Fibroblast of skin of right biceps (primary cell): ENCODE results near the gene ZNF236.
"Not testable (repeated sequence)": the region's sequence is repeated elsewhere in the genome, so short reads cannot be mapped to it uniquely, and the experiment has no call there.

Experiments
- DNase-seq: peaks from one replicate; pipeline ENCODE4 v3.0.0-alpha.2; 2013

ZNF236 gene

DNA sequence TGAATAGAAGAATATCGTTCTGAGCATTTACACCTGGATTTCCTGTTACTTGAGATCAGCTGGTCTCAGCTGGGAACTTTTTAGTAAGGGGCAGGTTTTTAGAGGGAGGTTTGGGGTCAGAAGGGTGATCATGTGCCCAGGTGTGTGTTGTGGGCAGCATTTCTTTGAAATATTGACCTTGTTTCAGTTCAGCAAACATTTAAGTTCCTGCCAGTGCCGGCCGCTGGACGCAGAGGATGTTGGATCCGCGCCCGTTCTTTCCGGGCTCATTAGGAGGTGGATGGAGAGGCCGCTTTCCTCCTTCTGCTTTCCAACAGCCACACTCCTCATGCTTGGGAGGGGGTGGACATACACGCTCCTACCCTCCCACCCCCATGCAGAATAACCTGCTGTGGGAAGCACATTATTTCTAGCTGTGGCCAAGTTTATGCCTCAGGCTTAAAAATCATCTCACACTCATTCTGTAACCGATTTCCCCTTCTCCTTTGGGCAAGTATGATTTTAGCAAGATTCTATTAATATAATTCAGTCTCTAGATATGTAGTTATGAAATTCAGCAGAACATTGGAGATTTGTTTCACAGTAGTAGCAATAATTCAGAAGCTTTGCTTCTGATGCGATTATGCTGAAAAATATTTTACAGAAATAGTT is 131.4 kb downstream of the ZNF236 start:
- DNase-seq: no peak

DNA sequence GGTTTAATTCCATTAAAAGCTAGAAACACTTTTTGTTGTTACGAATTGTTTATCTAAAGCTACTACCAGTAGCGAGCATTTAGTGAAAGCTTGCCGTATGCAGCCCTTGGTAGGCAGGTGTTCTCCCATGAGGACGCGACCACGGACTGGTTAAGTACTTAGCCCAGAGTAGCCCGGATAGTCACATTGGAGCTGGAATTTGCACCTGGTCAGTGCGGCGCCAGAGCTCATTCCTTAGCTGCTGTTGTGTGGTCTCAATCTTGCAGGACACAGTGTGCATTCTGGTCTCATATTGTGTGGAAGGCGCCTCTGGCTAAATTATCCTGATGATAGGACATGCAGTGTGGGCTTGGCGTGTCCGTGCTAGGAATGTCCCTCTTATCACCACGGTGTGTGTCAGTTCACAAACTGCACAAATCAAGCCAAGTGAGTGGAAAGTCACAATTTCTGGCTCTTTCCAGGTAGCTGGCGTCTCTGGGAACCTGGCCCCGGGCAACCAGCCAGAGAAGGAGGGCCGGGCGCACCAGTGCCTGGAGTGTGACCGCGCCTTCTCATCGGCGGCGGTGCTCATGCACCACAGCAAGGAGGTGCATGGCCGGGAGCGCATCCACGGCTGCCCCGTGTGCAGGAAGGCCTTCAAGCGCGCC is 133.3 kb downstream of the ZNF236 start:
- DNase-seq: no peak

DNA sequence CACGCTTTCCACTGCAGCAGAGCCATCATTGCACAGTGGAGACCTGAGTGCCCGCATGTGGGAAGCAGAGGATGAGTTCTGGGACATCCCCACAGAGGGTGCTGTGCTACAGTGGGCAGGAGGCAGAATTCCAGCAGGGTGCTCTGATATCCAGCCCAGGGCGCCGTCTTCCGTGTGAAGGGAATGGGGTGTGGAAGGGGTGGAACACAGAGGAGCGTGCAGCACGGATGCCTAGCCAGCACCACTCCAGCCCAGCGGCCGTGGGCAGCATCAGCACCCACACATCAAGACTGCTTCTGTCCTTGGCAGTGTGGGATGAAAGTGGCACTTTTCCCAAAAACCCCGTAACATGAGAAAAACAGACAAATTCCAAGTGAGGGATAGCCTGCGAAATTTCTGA is 134.3 kb downstream of the ZNF236 start:
- no peak for DNase-seq

DNA sequence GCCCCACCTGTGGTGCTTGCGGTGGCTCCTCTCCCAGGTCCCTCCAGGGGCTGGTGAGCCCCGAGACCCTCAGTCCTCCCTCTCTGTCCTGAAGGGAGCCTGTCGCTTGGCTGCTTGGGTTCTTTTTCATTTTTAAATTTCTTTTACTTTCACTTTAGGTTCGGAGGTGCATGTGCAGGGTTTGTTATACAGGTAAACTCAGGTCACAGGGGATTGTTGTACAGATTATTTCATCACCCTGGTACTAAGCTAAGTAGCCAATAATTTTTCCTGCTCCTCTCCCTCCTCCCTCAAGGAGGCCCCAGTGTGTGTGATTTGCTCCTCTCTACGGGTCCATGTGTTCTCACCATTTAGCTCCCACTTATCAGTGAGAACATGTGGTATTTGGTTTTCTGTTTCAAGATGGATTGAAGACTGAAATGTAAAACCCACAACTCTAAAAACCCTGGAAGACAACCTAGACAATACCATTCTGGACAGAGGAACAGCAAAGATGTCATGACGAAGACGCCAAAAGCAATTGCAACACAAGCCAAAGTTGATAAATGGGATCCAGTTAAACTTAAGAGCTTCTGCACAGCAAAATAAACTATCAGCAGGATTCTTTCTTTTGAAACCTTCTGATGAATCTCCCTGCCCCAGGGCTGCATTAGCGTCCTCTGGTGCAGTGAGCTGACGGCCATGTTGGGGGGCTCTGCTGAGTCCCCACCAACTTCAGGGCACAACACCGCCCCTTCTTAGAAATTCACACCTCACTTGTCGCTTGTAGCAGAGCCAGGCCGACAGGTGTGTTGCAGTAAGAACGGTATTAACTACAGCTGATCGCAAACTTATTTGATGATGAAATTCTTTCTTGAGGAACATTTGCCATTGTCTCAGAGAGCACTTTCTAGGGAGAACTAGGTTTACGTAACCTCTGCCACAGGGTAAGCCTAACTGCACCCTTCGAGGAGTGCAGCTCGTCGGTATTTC is 135.3 kb downstream of the ZNF236 start:
- no peak for DNase-seq

DNA sequence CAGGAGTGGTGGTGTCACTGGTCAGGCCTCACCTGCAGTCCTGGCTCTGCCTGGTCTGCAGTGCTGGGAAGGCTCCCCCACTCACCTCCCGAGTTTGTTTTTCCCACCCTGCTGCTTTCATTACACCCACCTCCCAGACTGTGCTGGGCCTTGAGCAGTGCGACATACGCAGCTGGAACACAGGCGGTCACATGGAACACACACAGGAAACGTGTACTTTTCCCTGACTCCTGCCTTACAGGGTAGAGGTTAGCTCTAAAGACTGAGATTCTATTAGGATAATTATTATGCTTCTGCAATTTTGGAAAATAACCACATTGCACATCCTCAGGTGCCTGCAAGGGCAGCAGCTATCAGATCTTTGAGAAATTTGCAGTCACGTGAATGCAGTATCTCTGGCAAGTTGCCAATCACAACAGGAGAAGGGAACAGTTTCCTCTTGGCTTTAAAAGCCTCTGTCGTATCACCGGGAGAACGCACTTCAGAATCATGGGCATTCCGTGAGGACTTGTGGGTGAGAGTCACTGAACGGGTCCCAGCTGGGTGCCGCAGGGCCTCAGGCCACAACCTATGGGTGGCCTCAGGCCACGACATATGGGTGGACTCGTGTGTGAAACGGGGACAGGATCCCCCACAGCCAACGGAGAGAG is 136.5 kb downstream of the ZNF236 start:
- peak; percentile 12 for DNase-seq

DNA sequence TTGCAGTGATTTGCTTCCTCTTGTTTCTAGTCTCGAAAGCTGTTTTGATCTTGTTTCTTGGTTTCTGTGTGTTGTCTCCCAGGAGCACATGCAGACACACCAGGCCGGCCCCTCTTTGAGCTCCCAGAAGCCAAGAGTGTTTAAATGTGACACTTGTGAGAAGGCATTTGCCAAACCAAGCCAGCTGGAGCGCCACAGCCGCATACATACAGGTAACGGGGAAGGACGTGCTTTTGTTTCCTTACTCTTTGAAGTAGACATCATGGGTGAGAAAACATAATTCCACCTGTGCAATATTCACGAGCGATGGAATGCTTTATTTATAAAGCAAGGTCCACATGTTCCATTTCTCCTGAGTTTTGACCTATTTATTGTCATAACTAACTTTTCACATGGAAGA is 137.2 kb downstream of the ZNF236 start:
- DNase-seq: no peak

DNA sequence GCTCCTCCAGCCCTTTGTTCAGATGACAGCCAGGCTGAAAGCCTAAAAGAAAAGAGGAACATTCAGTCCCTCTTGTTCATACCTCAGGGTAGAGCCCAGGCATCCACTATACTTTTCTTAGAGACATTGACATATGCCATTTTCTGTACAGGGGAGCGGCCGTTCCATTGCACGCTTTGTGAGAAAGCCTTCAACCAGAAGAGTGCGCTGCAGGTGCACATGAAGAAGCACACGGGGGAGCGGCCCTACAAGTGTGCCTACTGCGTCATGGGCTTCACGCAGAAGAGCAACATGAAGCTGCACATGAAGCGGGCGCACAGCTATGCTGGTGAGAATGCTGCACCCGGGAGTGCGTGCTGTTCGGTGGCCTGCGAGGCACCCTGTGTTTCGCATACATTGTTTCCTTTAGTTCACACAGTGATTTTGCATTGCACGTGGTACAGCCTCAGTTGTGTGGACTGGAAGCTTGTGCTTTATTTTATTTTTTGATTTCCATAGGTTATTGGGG is 138.2 kb downstream of the ZNF236 start:
- no peak for DNase-seq

DNA sequence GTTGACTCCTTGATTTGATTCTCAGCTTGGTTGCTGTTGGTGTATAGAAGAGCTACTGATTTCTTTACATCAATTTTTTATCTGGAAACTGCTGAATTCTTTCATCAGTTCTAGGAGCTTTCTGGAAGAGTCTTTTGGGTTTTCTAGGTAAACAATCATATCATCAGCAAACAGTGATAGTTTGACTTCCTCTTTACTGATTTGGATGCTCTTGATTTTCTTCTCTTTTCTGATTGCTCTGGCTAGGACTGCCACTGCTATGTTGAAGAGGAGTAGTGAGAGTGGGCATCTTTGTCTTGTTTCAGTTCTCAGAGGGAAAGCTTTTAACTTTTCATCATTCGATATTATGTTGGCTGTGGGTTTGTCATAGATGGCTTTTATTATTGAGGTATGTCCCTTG is 140.5 kb downstream of the ZNF236 start:
- no peak for DNase-seq

DNA sequence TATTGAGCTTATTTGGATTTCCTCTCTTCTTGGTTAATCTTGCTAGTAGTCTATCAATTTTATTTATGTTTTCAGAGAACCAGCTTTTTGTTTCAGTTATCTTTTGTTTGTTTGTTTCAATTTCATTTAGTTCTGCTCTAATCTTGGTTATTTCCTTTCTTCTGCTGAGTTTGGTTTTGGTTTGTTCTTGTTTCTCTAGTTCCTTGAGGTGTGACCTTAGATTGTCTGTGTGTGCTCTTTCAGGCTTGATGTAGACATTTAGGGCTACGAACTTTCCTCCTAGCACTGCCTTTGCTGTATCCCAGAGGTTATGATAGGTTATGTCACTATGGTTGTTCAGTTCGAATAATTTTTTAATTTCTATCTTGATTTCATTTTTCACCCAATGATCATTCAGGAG is 141.6 kb downstream of the ZNF236 start:
- no peak for DNase-seq

DNA sequence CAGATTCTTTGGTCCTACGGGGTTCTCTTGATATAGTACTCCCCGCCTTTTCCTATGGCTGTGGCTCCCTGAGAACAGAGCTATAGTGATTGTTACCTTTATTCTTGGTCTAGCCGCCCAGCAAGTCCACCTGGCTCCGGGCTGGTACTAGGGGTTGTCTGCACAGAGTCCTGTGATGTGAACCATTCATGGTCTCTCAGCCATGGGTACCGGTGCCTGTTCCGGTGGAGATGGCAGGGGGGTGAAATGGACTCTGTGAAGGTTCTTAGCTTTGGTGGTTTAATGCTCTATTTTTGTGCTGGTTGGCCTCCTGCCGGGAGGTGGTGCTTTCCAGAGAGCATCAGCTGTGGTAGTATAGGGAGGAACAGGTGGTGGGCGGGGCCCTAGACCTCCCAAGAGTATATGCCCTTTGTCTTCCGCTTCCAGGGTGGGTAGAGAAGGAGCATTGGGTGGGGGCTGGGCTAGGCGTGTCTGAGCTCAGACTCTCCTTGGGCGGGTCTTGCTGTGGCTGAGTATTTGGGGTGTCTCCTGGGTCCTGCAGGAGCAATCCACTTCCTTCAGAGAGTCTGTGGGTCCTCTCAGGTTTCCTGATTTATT is 143.3 kb downstream of the ZNF236 start:
- DNase-seq: not testable (repeated sequence)

DNA sequence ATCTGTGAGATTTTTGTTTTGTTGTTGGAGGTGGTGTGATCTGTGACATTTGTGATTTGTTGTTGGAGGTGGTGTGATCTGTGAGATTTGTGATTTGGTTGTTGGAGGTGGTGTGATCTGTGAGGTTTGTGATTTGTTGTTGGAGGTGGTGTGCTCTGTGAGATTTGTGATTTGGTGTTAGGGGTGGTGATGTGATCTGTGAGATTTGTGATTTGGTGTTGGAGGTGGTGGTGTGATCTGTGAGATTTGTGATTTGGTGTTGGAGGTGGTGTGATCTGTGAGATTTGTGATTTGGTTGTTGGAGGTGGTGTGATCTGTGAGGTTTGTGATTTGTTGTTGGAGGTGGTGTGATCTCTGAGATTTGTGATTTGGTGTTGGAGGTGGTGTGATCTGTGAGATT is 144.9 kb downstream of the ZNF236 start:
- DNase-seq: not testable (repeated sequence)

DNA sequence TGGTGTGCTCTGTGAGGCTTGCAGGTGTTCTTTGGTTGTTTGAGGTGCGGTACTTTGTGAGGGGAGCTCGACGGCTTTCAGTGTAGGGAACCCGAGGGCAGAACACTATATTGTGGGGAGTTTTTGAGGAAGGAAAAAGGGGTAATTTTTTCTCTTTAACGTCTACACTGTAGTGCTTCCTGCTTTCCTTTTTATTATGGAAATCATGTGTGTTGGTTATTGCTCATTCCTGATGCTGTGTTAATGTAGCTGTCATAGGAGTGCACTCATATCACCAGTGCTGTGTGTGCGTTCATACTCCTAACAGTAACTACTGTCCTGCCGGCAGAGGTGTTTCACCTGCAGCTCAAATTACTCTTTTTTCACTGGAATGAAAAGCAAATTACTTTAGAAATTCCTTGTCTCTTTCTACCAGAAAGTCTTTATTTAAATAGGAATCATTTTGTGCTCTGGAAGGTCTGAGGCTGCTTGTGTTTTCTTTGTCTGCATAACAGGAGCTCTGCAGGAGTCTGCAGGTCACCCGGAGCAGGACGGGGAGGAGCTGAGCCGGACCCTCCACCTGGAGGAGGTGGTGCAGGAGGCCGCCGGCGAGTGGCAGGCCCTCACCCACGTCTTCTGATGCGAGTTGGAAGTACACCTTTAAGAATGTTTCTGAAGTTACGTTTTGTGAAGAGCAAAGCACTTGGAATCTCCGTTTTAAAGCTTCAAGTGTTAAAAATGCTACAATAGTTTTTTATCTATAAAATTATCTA is 145.5 kb downstream of the ZNF236 start:
- DNase-seq: no peak

DNA sequence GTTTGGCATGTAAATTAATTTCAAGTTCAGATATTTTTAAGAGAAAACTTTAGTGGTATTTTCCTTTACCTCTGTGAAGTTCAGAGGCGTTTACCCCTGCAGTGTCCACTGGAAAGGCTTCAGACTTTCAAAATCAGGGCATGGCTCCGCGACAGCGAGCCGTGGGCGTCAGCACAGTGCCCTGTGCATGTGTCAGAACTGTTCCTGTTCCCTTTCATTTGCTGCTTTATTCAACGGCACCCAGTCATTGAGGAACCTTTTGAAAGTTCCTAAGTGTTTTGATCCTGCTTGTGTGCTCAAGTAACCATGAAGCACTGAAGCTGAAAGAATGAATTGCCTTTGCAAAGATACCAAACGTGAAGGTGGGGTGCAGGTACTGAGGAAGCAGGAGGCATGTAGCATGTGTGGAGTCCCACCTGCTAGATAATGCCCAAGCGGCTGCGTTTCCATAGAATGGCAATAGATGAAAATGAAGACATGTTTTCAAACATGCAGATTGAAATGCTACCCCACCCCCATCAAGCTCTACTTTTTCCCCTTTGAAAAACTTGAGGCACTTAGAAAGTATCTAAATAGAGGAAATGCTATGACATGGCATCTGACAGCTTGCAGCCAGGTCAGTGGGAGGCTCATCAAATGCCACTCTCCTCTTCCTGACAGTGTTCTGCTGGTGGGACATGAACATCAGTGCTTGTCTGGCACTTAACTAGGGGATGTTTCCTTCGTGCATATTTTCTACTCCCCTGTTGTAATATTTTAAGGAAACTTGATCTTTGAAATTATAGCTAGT is 148.6 kb downstream of the ZNF236 start:
- DNase-seq: no peak

DNA sequence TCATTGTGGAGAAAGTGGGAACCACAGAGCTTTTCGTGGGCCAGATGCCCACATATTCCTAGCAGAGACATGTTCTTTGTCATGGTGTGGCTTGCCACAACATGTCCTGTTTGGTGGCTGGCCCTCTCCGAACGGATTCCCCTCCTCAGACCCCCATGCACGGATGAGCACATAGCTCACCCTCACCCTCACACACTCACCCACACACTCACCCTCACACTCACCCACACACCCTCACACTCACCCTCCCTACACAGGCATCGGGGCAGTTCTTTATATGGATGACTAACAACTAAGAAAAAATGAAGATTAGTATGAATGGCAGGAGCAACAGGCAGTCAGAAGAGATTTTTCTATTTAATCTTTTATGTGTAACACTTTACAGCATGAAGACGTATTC is 149.9 kb downstream of the ZNF236 start:
- no peak for DNase-seq

DNA sequence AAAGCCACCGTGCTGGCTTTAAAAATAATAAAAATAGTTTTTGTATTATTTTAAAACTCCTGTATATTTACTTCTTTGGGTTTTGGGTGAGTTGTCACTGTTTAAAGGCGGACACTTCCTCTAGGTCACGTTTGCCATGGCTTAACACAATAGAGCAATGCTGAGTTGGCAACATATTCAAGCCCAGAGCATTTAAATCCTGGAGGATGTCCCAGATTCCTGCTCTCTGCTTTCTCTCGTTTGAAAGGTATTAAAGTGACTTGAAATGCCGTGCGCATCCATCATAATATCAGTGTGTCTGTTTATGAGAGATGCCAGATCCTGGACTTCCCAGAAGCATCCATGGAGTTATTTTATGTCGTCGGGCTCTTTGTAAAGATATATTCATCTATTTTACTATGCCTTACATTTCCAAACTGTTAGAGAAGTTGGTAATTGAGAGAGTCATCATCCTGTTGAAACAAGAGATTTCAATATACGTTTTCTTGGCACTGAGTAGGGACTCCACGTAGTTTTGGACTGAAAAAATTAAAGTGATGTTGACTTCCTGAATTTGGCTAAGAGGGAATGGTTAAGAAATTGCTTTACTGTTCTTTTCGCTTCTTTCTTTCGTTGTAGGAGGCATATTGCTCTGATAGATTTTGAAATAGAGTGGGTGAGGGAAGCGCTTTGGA is 150.6 kb downstream of the ZNF236 start:
- no peak for DNase-seq

DNA sequence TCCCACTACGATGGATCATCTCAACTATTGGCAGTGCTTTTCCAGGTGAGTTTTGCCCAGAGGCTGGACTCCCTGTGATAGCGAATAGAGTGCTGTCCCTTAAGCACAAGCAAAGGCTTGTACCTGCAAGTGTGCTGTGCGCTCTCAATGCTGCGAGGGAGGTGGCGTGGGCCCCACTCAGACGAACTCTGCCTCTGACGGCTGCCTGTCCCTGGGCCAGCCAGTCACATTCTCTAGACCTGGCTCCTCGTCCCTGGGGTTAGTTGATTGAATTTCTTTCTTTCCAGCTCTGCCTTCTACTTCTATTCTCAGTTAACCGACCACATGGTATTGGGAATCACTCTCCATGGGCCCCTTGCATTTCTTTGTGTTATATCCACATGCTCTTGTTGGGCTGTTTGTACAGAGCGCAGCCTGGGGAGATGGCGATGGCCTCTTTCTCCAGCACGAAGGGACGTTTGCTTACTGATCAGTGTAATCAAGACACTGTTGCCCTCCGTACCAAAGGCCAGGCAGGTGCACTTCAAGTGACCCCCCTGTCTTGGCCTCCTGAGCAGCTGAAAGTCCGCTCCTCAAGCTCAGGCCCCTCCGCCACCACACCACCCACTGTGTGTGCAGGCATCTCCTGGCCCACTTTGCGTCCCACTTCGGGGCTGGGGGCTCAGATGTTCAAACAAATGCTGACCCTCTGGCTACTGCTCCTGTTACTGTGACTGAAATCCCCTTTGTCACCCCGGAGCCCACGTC is 151.3 kb downstream of the ZNF236 start:
- no peak for DNase-seq

DNA sequence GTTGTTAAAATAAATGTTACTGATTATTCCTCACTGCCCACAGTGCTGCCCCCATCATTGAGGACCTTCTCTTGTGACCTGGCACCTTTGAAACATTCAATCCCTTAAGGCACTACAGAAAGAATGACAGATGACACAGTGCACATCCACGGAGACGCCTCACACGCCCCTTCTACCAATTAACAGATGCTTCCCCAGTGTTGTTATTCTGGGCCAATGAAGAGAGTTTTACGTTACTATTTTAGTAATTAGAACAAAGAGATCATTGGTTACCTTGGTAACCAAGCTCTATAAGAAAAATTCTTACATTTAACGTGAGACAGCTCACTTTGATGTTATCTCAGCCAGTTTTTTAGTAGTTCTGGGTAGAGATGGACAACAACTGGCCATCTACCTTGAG is 152.0 kb downstream of the ZNF236 start:
- DNase-seq: no peak

DNA sequence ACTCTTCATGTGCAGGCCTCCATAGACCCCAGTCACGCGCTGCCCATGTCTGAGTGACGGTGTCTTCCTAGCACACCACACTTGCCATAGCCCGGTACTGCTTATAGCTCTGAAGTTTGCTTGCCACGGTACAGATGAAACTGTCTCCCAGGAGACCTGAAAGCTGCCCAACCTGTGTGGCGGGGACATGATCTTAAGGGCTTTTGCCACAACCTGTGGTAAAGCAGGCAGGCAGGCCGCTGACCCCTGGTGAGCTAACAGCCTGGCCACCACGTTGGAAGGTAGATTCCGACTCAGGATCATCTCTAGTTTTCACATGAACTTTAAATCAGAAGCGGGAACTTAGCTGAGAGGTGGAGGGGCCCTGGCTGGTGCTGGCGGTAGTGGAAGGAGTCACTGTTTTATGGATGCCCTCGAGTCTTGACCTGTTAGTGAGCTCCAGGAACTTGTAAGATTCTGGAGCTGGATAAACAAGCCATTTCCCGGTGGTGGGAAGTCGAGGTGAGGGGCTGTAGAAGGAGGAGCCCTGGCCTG is 153.3 kb downstream of the ZNF236 start:
- no peak for DNase-seq

DNA sequence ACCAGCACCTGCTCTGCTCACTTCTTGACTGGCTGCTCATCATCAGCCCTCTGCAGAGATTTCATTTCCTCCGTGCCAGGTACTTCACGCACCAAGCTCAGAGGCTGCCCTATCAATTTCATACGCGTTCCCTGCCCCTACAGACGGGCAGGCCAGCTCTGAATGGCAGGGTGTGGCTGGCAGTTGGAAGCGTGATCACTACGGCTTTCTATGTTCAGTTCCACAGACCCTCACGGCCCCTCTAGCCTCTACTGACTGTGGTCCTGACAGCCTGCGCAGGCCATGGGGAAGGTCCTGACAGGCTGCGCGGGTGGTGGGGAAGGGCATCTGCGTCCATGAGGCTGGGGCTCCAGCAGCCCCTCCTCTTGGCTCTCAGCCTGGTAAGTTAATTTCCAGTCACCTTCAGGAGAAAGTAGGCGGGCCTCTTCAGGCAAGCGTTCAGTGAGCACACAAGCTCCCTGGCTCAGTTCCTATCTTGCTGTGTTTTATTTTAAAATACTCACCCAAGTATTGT is 154.8 kb downstream of the ZNF236 start:
- no peak for DNase-seq
